Endothelial cell of umbilical vein (primary cell): ENCODE measurements around the gene WEE2. TPM values are rescaled to one million over a fixed set of nuclear protein-coding genes. Genes with fewer than 3 reads are reported as not detected.

Experiments used
- BruUV-seq: library from RNA; stranded (reverse); fragments of 400-500 nt; replicated peaks from 2 replicates; lab custom pipeline; 2021; lab: Mats Ljungman, UMichigan
- CTCF ChIA-PET: fragments of 300-600, 350-600 bp; sonication (Branson Sonifier 250); formaldehyde crosslinking; loops from one replicate; lab custom pipeline; 2021; ENCODE audit warnings: antibody characterized with exemption, inconsistent platforms; lab: Charles Lee
- POLR2A ChIA-PET: fragments of 300-600, 350-600 bp; sonication (Branson Sonifier 250); formaldehyde crosslinking; loops from one replicate; lab custom pipeline; 2021; ENCODE audit warnings: antibody characterized with exemption, inconsistent platforms; lab: Charles Lee
- DNase-seq: peaks from one replicate; pipeline ENCODE4 v3.0.0-alpha.2; 2011; ENCODE audit warnings: low read depth, low spot score
- FAIRE-seq: peaks from 2 replicates; lab custom pipeline; 2011; peaks lifted over from hg19 to GRCh38; lab: Jason Lieb, UNC
- H2AFZ ChIP-seq: 2 replicates; pipeline ENCODE4 v1.6.0; 2012; ENCODE audit warnings: low read depth, low read length, control low read depth, inconsistent platforms
- H3K27ac ChIP-seq: 2 replicates; pipeline ENCODE4 v1.5.1; 2011; ENCODE audit warnings: low read depth, mild to moderate bottlenecking, control low read depth, low read length, moderate library complexity; ENCODE audit not compliant: insufficient read depth
- H3K27me3 ChIP-seq, 2 experiments: 2 replicates each; pipeline versions ENCODE4 v1.6.0 to v1.6.1; 2011; ENCODE audit warnings: low read length in 2 of 2, mixed read lengths in 1 of 2; ENCODE audit not compliant: control insufficient read depth in 2 of 2, insufficient read depth in 2 of 2
- H3K36me3 ChIP-seq, 2 experiments: 2 replicates in 1 of 2; 3 replicates in 1 of 2; pipeline ENCODE4 v1.5.1; 2011; ENCODE audit warnings: low read length in 2 of 2, mild to moderate bottlenecking in 1 of 2, moderate library complexity in 1 of 2; ENCODE audit not compliant: control insufficient read depth in 2 of 2, insufficient read depth in 2 of 2; ENCODE audit errors: extremely low read depth in 1 of 2
- H3K4me1 ChIP-seq: 3 replicates; pipeline ENCODE4 v1.5.1; 2011; ENCODE audit warnings: mild to moderate bottlenecking, low read length; ENCODE audit not compliant: control insufficient read depth, insufficient read depth; ENCODE audit errors: extremely low read depth
- H3K4me2 ChIP-seq: 2 replicates; pipeline ENCODE4 v1.6.1; 2011; ENCODE audit warnings: low read length, control low read depth, mixed read lengths; ENCODE audit not compliant: insufficient read depth
- H3K4me3 ChIP-seq, 3 experiments: fragments of 200-600 bp in 1 of 3; sonication (generic), shearing (Covaris generic) in 1 of 3; replicated peaks in 1 of 3; 2 replicates each; pipeline ENCODE4 v1.5.1; 2011 to 2016; ENCODE audit warnings: control low read depth in 3 of 3, low read length in 3 of 3, mild to moderate bottlenecking in 2 of 3, inconsistent platforms in 1 of 3, low read depth in 1 of 3, moderate library complexity in 1 of 3; ENCODE audit not compliant: insufficient read depth in 1 of 3
- H3K79me2 ChIP-seq: 2 replicates; pipeline ENCODE4 v1.6.0; 2012; ENCODE audit warnings: low read length, inconsistent platforms; ENCODE audit not compliant: control insufficient read depth, insufficient read depth
- H3K9ac ChIP-seq: replicated peaks from 2 replicates; pipeline ENCODE3; 2011; ENCODE audit warnings: low read length, control low read depth; ENCODE audit not compliant: insufficient read depth; ENCODE audit errors: extremely low read depth
- H3K9me1 ChIP-seq: replicated peaks from 3 replicates; pipeline ENCODE4 v1.6.0; 2011; ENCODE audit warnings: mild to moderate bottlenecking, low read length; ENCODE audit not compliant: control insufficient read depth, insufficient read depth; ENCODE audit errors: extremely low read depth
- H3K9me3 ChIP-seq: replicated peaks from 2 replicates; pipeline ENCODE4 v1.5.1; 2012; ENCODE audit warnings: low read length, inconsistent platforms; ENCODE audit not compliant: control insufficient read depth, insufficient read depth
- H4K20me1 ChIP-seq: replicated peaks from 2 replicates; pipeline ENCODE3; 2011; ENCODE audit warnings: mild to moderate bottlenecking, low read length; ENCODE audit not compliant: control insufficient read depth, insufficient read depth; ENCODE audit errors: extremely low read depth
- EZH2 ChIP-seq: IDR thresholded peaks from 2 replicates; pipeline ENCODE4 v1.6.1; 2012; ENCODE audit warnings: borderline replicate concordance, low read depth, mild to moderate bottlenecking, moderate library complexity, low read length, inconsistent platforms; ENCODE audit not compliant: severe bottlenecking
- FOS ChIP-seq: IDR thresholded peaks from 2 replicates; pipeline ENCODE4 v1.6.1; 2011; ENCODE audit warnings: mild to moderate bottlenecking, low read length, moderate library complexity, borderline replicate concordance; ENCODE audit not compliant: insufficient read depth
- GATA2 ChIP-seq: IDR thresholded peaks from 2 replicates; pipeline ENCODE4 v1.7.0; 2011; ENCODE audit warnings: low read depth, mild to moderate bottlenecking, moderate library complexity, mixed read lengths, low read length; ENCODE audit not compliant: insufficient read length, insufficient read depth
- JUN ChIP-seq: IDR thresholded peaks from 2 replicates; pipeline ENCODE4 v1.6.1; 2011; ENCODE audit warnings: borderline replicate concordance, low read depth; ENCODE audit not compliant: insufficient read length, insufficient read depth
- MYC ChIP-seq: IDR thresholded peaks from one replicate; pipeline ENCODE4 v1.6.1; 2011; ENCODE audit warnings: mild to moderate bottlenecking, low read depth, low read length
- POLR2A ChIP-seq: IDR thresholded peaks from 2 replicates; pipeline ENCODE4 v1.6.1; 2012; ENCODE audit warnings: low read depth, mild to moderate bottlenecking, control low read depth, low read length
- POLR2AphosphoS5 ChIP-seq: IDR thresholded peaks from 2 replicates; pipeline ENCODE4 v1.6.1; 2012; ENCODE audit warnings: low read depth, mild to moderate bottlenecking, control low read depth, low read length, moderate library complexity; ENCODE audit not compliant: insufficient read depth
- dilution Hi-C: fragments of 300-500 bp; cut with MboI; formaldehyde crosslinking; loops from one replicate; pipeline ENCODE4 v1.15.0; 2019; ENCODE audit warnings: low sequenced_read_pairs; ENCODE audit not compliant: extremely low pct_ligation_motif_present
- intact Hi-C: fragments of 100-400 bp; cut with micrococcal nuclease; formaldehyde crosslinking; loops from one replicate; pipeline ENCODE4 v1.10.0; 2022
- polyA plus RNA-seq, 4 experiments: library from polyadenylated mRNA; depleted of rRNA in 3 of 4; stranded (reverse) in 3 of 4; unstranded in 1 of 4; fragments of >200 nt; gene quantifications; 2 replicates each; pipeline versions ENCODE4 v1.2.1 to v1.2.3, GENCODE V29; 2011 to 2012; ENCODE audit warnings: missing spikeins in 1 of 4
- total RNA-seq: library from RNA; stranded (reverse); gene quantifications from 2 replicates; pipeline ENCODE4 v1.2.3, GENCODE V29; 2021
- TF ChIP-seq, protein P1 (sequence below): IDR thresholded peaks from 2 replicates; pipeline ENCODE4 v1.6.1; 2011; ENCODE audit not compliant: insufficient read depth, insufficient read length
- TF ChIP-seq, protein P2 (sequence below), 2 donors: IDR thresholded peaks; 1 replicate in 1 of 2; 2 replicates in 1 of 2; pipeline ENCODE4 v1.5.1; 2011; ENCODE audit warnings: low read length in 2 of 2, mild to moderate bottlenecking in 2 of 2, moderate library complexity in 2 of 2, control low read depth in 1 of 2, inconsistent platforms in 1 of 2, low read depth in 1 of 2; ENCODE audit not compliant: insufficient read depth in 1 of 2; ENCODE audit errors: extremely low read depth in 1 of 2

Gene WEE2
- total and polyA plus RNA-seq, 2 donors (not counting 3 experiments of a cell fraction or from before 2014, with no cell fraction given) = not detected

DNA sequence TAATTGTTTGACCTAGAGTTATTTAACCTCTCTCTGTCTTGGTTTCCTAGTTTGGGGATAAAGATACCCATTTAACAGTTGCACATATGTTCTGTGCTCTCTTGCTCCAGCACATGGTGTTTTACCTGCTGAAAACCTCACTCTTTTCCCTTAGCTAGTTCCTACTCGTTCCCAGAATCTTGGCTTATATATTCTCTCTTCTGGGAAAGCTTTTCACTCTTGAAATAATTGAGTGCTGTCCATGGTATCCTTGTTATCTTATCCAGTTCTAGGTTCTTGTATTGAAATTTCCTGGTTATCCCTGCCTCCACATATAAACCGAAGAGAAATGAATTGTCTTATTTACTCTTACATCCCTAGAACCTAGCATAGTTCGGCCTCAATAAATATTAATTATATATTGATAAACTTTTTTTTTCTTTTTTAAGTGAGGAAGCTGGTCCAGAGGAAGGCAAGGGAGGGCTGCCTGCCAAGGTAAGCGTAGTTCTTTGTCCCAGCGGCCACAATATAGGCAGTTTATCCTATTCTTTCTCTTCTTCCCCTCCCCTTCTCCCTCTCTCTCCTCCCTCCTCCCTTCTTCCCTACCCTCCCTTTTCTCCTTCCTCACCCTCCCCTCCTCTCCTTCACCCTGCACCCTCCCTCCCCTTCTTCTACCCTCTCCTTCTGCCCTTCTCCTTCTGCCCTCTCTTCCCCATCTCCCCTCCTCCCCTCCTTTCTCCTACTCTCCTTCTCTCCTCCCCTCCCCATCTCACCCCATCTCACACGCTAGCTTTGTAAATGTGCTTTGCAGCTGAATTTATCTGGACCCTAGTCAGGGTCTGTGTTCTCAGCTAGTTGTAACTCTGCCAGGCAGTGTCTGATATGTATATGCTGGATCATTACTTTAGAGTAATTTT, 7.9 kb downstream of the WEE2 start:
- DNase-seq = no peak
- Histone ChIP-seq H3K27me3 (peaks cover 3 to 4% of the 10 kb centered on the region in 2 experiments), H2AFZ (no peak overlapping the region), H3K36me3 (no peaks in the 10 kb centered on the region), H3K9me3 (no peaks in the 10 kb centered on the region), H4K20me1 (no peaks in the 10 kb centered on the region), H3K9ac (no peak overlapping the region), H3K4me2 (no peak overlapping the region), H3K4me3 (no peak overlapping the region), H3K27ac (no peak overlapping the region), H3K4me1 (no peaks in the 10 kb centered on the region), H3K79me2 (no peaks in the 10 kb centered on the region), H3K9me1 (no peaks in the 10 kb centered on the region)
- no TSS peak for BruUV-seq
- ChIA-PET POLR2A (no interaction called here), CTCF (interaction anchor here (1.6 kb wide), 1 partner anchor 62 kb away, joined by 5 read pairs; no protein-coding TSS in a partner anchor)
- TF ChIP-seq FOS = no peak
- TF ChIP-seq, protein P1, sequence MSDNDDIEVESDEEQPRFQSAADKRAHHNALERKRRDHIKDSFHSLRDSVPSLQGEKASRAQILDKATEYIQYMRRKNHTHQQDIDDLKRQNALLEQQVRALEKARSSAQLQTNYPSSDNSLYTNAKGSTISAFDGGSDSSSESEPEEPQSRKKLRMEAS = no peak
- TF ChIP-seq MYC = no peak
- TF ChIP-seq POLR2AphosphoS5 = no peak
- TF ChIP-seq EZH2 = no peak
- no peak for TF ChIP-seq JUN
- no peak for TF ChIP-seq GATA2
- TF ChIP-seq POLR2A = no peak
- TF ChIP-seq, protein P2, sequence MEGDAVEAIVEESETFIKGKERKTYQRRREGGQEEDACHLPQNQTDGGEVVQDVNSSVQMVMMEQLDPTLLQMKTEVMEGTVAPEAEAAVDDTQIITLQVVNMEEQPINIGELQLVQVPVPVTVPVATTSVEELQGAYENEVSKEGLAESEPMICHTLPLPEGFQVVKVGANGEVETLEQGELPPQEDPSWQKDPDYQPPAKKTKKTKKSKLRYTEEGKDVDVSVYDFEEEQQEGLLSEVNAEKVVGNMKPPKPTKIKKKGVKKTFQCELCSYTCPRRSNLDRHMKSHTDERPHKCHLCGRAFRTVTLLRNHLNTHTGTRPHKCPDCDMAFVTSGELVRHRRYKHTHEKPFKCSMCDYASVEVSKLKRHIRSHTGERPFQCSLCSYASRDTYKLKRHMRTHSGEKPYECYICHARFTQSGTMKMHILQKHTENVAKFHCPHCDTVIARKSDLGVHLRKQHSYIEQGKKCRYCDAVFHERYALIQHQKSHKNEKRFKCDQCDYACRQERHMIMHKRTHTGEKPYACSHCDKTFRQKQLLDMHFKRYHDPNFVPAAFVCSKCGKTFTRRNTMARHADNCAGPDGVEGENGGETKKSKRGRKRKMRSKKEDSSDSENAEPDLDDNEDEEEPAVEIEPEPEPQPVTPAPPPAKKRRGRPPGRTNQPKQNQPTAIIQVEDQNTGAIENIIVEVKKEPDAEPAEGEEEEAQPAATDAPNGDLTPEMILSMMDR (IDR thresholded peaks at IDR 0.05; ENCODE audit: extremely low read depth in 1 of 2, insufficient read depth in 1 of 2, low read depth in 1 of 2, low read length in 2 of 2) = no peak
- intact Hi-C loops = no loop called here
- dilution Hi-C loops = no loop called here
- no peak for FAIRE-seq
